Neuronal stem cell (in vitro differentiated cells): ENCODE measurements around the gene SMIM5.

Source experiments
- DNase-seq: peaks from one replicate; pipeline ENCODE4 v3.0.0-alpha.2; 2013; ENCODE audit warnings: low spot score
- H2AFZ ChIP-seq: one replicate; pipeline ENCODE4 v1.6.1; 2013; ENCODE audit warnings: mild to moderate bottlenecking, low read length, inconsistent platforms
- H2AK5ac ChIP-seq: 2 replicates; pipeline ENCODE4 v1.6.1; 2013; ENCODE audit warnings: low read depth, mild to moderate bottlenecking, inconsistent platforms, low read length, moderate library complexity, mixed read lengths
- H2BK120ac ChIP-seq: 2 replicates; pipeline ENCODE4 v1.6.1; 2013; ENCODE audit warnings: low read depth, mild to moderate bottlenecking, inconsistent platforms, low read length, moderate library complexity, mixed read lengths
- H2BK12ac ChIP-seq: one replicate; pipeline ENCODE4 v1.6.1; 2013; ENCODE audit warnings: low read length, inconsistent platforms
- H2BK15ac ChIP-seq: 2 replicates; pipeline ENCODE4 v1.6.1; 2013; ENCODE audit warnings: mild to moderate bottlenecking, low read length, inconsistent platforms, mixed read lengths
- H2BK5ac ChIP-seq: one replicate; pipeline ENCODE4 v1.6.1; 2013; ENCODE audit warnings: inconsistent platforms, mild to moderate bottlenecking, low read length, moderate library complexity
- H3K14ac ChIP-seq: one replicate; pipeline ENCODE4 v1.6.1; 2013; ENCODE audit warnings: low read length, inconsistent platforms
- H3K18ac ChIP-seq: 2 replicates; pipeline ENCODE4 v1.6.1; 2013; ENCODE audit warnings: low read length, inconsistent platforms
- H3K23ac ChIP-seq: 2 replicates; pipeline ENCODE4 v1.6.1; 2013; ENCODE audit warnings: low read depth, mild to moderate bottlenecking, mixed read lengths, low read length, inconsistent platforms; ENCODE audit not compliant: poor library complexity
- H3K27ac ChIP-seq: replicated peaks from 3 replicates; pipeline ENCODE4 v1.5.1; 2013; ENCODE audit warnings: low read length, inconsistent platforms
- H3K27me3 ChIP-seq, 3 experiments: 2 replicates each; pipeline ENCODE4 v1.6.1; 2013; ENCODE audit warnings: low read length in 3 of 3, mild to moderate bottlenecking in 2 of 3, inconsistent platforms in 1 of 3, low read depth in 1 of 3, mixed read lengths in 1 of 3, moderate library complexity in 1 of 3; ENCODE audit not compliant: control insufficient read depth in 3 of 3, insufficient read depth in 3 of 3
- H3K36me3 ChIP-seq, 2 donors: replicated peaks in 1 of 2; 2 replicates each; pipeline ENCODE4 v1.6.1; 2013; ENCODE audit warnings: low read length in 2 of 2; ENCODE audit not compliant: control insufficient read depth in 2 of 2, insufficient read depth in 2 of 2
- H3K4ac ChIP-seq: 2 replicates; pipeline ENCODE4 v1.6.1; 2013; ENCODE audit warnings: inconsistent platforms, mild to moderate bottlenecking, low read length, moderate library complexity
- H3K4me1 ChIP-seq, 2 donors: 1 replicate in 1 of 2; 2 replicates in 1 of 2; pipeline ENCODE4 v1.6.1; 2013; ENCODE audit warnings: low read length in 2 of 2, low read depth in 1 of 2; ENCODE audit not compliant: control insufficient read depth in 2 of 2, insufficient read depth in 1 of 2
- H3K4me2 ChIP-seq: one replicate; pipeline ENCODE4 v1.6.1; 2013; ENCODE audit warnings: mild to moderate bottlenecking, low read length, inconsistent platforms; ENCODE audit not compliant: insufficient read depth, poor library complexity, severe bottlenecking
- H3K4me3 ChIP-seq, 2 donors: 2 replicates each; pipeline ENCODE4 v1.5.1; 2013; ENCODE audit warnings: low read length in 2 of 2, mild to moderate bottlenecking in 2 of 2, inconsistent platforms in 1 of 2, moderate library complexity in 1 of 2
- H3K79me1 ChIP-seq: one replicate; pipeline ENCODE4 v1.6.1; 2013; ENCODE audit warnings: low read depth, mild to moderate bottlenecking, inconsistent platforms, low read length, moderate library complexity
- H3K9ac ChIP-seq: one replicate; pipeline ENCODE4 v1.6.1; 2013; ENCODE audit warnings: mild to moderate bottlenecking, low read depth, low read length, inconsistent platforms; ENCODE audit not compliant: poor library complexity
- H3K9me3 ChIP-seq, 2 donors: replicated peaks in 1 of 2; 2 replicates each; pipeline versions ENCODE3 to v1.6.1; 2013; ENCODE audit warnings: low read length in 2 of 2, mild to moderate bottlenecking in 2 of 2, inconsistent platforms in 1 of 2, low read depth in 1 of 2, mixed read lengths in 1 of 2, moderate library complexity in 1 of 2; ENCODE audit not compliant: control insufficient read depth in 2 of 2, insufficient read depth in 1 of 2
- H4K8ac ChIP-seq: one replicate; pipeline ENCODE4 v1.6.1; 2013; ENCODE audit warnings: low read depth, mild to moderate bottlenecking, inconsistent platforms, low read length, moderate library complexity
- H4K91ac ChIP-seq: one replicate; pipeline ENCODE4 v1.6.1; 2013; ENCODE audit warnings: low read length, low read depth, mild to moderate bottlenecking, inconsistent platforms; ENCODE audit not compliant: poor library complexity
- WGBS, 2 donors: extraction: QIAGEN DNeasy Blood & Tissue Kit; methylation state at CpG; one replicate each; pipeline ENCODE4 v1.1.7; 2013; ENCODE audit warnings: missing lambda C conversion rate in 2 of 2, mixed read lengths in 1 of 2; ENCODE audit not compliant: insufficient read length in 2 of 2, insufficient replicate concordance in 1 of 2; ENCODE audit errors: extremely low coverage in 2 of 2; 5-methylcytosine and 5-hydroxymethylcytosine counted together

SMIM5 gene

DNA sequence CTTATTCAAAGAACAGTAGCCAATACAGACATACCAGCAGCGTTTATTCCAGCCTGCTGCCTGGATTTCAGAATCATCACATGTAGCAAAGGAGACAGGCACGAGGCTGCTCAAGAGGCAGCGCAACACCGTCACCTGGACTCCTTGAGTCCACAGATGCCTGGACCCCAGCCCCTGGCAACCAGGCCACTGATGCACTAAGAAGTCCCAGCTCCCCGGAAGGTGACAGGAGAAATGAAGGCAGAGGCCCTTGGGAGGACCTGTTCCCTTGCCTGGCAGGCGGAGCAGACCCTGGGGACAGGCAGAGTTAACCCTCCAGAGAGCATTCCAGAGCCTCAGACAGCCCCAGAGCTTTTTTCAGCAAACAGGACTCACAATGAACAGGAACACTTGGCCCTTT lies 16.5 kb downstream of the SMIM5 start:
- peaks cover 0 to 2% of the 10 kb centered on the region in 2 donors for H3K9me3 ChIP-seq
- H4K8ac ChIP-seq: no peak overlapping the region
- no peak overlapping the region for H3K23ac ChIP-seq
- H3K27me3 ChIP-seq: no peaks in the 10 kb centered on the region
- H2BK5ac ChIP-seq: no peak overlapping the region
- H3K4me3 ChIP-seq: no peak overlapping the region
- WGBS, 2 donors: no CpG with 5 or more reads among the region's 6 CpGs
- peaks cover 15 to 64% of the 10 kb centered on the region in 2 donors for H3K36me3 ChIP-seq
- H2BK12ac ChIP-seq: no peak overlapping the region
- H2BK120ac ChIP-seq: no peak overlapping the region
- H4K91ac ChIP-seq: no peak overlapping the region
- no peak overlapping the region for H2AFZ ChIP-seq
- H3K79me1 ChIP-seq: peaks cover 6% of the 10 kb centered on the region
- H3K18ac ChIP-seq: no peak overlapping the region
- H3K27ac ChIP-seq: no peak overlapping the region
- no peak overlapping the region for H2BK15ac ChIP-seq
- no peaks in the 10 kb centered on the region for H3K4me1 ChIP-seq
- DNase-seq: no peak
- H3K14ac ChIP-seq: no peak overlapping the region
- no peak overlapping the region for H3K4me2 ChIP-seq
- H3K4ac ChIP-seq: no peak overlapping the region
- H2AK5ac ChIP-seq: no peak overlapping the region
- H3K9ac ChIP-seq: no peak overlapping the region

- H2BK15ac ChIP-seq: no peak overlapping the region
- no peak overlapping the region for H3K18ac ChIP-seq
- H3K4me3 ChIP-seq: no peak overlapping the region
- H3K36me3 ChIP-seq: peaks cover 15 to 68% of the 10 kb centered on the region in 2 donors
- no peak overlapping the region for H2AK5ac ChIP-seq
- H2AFZ ChIP-seq: no peak overlapping the region
- no peak overlapping the region for H2BK120ac ChIP-seq
- no peak overlapping the region for H3K23ac ChIP-seq
- H4K91ac ChIP-seq: no peak overlapping the region
- H4K8ac ChIP-seq: no peak overlapping the region
- no peak overlapping the region for H2BK12ac ChIP-seq
- no peak overlapping the region for H3K4ac ChIP-seq
- H3K4me2 ChIP-seq: no peak overlapping the region
- no peak overlapping the region for H2BK5ac ChIP-seq
- H3K27ac ChIP-seq: no peak overlapping the region
- no peak for DNase-seq
- H3K79me1 ChIP-seq: peaks cover 2% of the 10 kb centered on the region
- H3K14ac ChIP-seq: no peak overlapping the region
- H3K9ac ChIP-seq: no peak overlapping the region
- H3K4me1 ChIP-seq: no peaks in the 10 kb centered on the region
- no CpG with 5 or more reads among the region's 7 CpGs for WGBS, 2 donors
- peaks cover 0 to 2% of the 10 kb centered on the region in 2 donors for H3K9me3 ChIP-seq
- no peaks in the 10 kb centered on the region for H3K27me3 ChIP-seq
Measured at GRCh38 chr17:75650874-75651273, 17.6 kb downstream of the SMIM5 start.

- no peak overlapping the region for H2BK5ac ChIP-seq
- no peaks in the 10 kb centered on the region for H3K4me1 ChIP-seq
- no peak overlapping the region for H2AK5ac ChIP-seq
- peak overlapping the region; percentile 55 for H3K23ac ChIP-seq
- H2BK15ac ChIP-seq: no peak overlapping the region
- WGBS, 2 donors: no CpG with 5 or more reads among the region's 5 CpGs
- peaks cover 2% of the 10 kb centered on the region for H3K79me1 ChIP-seq
- H3K9me3 ChIP-seq: peaks cover 0 to 2% of the 10 kb centered on the region in 2 donors
- peak overlapping the region; percentile 58 for H3K14ac ChIP-seq
- peak overlapping the region; percentile 44 for H3K9ac ChIP-seq
- peak overlapping the region; percentile 81 for H2BK12ac ChIP-seq
- H2BK120ac ChIP-seq: no peak overlapping the region
- H3K4me2 ChIP-seq: no peak overlapping the region
- H4K8ac ChIP-seq: no peak overlapping the region
- no peak overlapping the region for H4K91ac ChIP-seq
- H3K36me3 ChIP-seq: peaks cover 15 to 77% of the 10 kb centered on the region in 2 donors
- no peak overlapping the region for H3K4me3 ChIP-seq
- no peak overlapping the region for H3K18ac ChIP-seq
- H2AFZ ChIP-seq: no peak overlapping the region
- no peak overlapping the region for H3K27ac ChIP-seq
- DNase-seq: no peak
- H3K4ac ChIP-seq: no peak overlapping the region
- no peaks in the 10 kb centered on the region for H3K27me3 ChIP-seq
Measured at GRCh38 chr17:75652341-75652740, 19.1 kb downstream of the SMIM5 start.

- no peaks in the 10 kb centered on the region for H3K27me3 ChIP-seq
- no peak overlapping the region for H2BK120ac ChIP-seq
- H3K18ac ChIP-seq: no peak overlapping the region
- WGBS, 2 donors: no CpG with 5 or more reads among the region's 6 CpGs
- H3K9me3 ChIP-seq: peaks cover 0 to under 1% of the 10 kb centered on the region in 2 donors
- H2BK15ac ChIP-seq: no peak overlapping the region
- H3K14ac ChIP-seq: no peak overlapping the region
- H2BK12ac ChIP-seq: no peak overlapping the region
- no peak overlapping the region for H2AFZ ChIP-seq
- H3K36me3 ChIP-seq: peaks cover 14 to 75% of the 10 kb centered on the region in 2 donors
- H2BK5ac ChIP-seq: no peak overlapping the region
- no peak overlapping the region for H3K23ac ChIP-seq
- H3K4me3 ChIP-seq: no peak overlapping the region
- H4K8ac ChIP-seq: no peak overlapping the region
- peaks cover 2% of the 10 kb centered on the region for H3K79me1 ChIP-seq
- H3K4ac ChIP-seq: no peak overlapping the region
- no peak overlapping the region for H3K4me2 ChIP-seq
- H3K9ac ChIP-seq: no peak overlapping the region
- DNase-seq: peak; percentile 52
- no peak overlapping the region for H3K27ac ChIP-seq
- no peak overlapping the region for H4K91ac ChIP-seq
- H3K4me1 ChIP-seq: no peaks in the 10 kb centered on the region
- H2AK5ac ChIP-seq: no peak overlapping the region
Measured at GRCh38 chr17:75652934-75653549, 19.8 kb downstream of the SMIM5 start.
